DMS114 treated with DMSO at 0.1 percent for 48 hours (cell line): ENCODE results near the gene GAGE12J.
"Not testable (repeated sequence)": the region's sequence is repeated elsewhere in the genome, so short reads cannot be mapped to it uniquely, and the experiment has no call there.

Experiments used
- DNase-seq: peaks from one replicate; lab custom pipeline; 2025; ENCODE audit not compliant: unreplicated experiment; lab: John Stamatoyannopoulos, UW

Gene GAGE12J

GRCh38 chrX:49309401-49309981 is 12.3 kb upstream of the GAGE12J start:
- DNase-seq = no peak

GRCh38 chrX:49310371-49310770 is 11.5 kb upstream of the GAGE12J start:
- no peak for DNase-seq

GRCh38 chrX:49312176-49312575 is 9.7 kb upstream of the GAGE12J start:
- DNase-seq = no peak

- no peak for DNase-seq
Observed at GRCh38 chrX:49316085-49316484, 5.8 kb upstream of the GAGE12J start.

- not testable (repeated sequence) for DNase-seq
Observed at GRCh38 chrX:49322266-49322665, 429 bp downstream of the GAGE12J start.

GRCh38 chrX:49323735-49324134 is 1.9 kb downstream of the GAGE12J start:
- DNase-seq = not testable (repeated sequence)

GRCh38 chrX:49330421-49330820 is 8.6 kb downstream of the GAGE12J start:
- not testable (repeated sequence) for DNase-seq

GRCh38 chrX:49331282-49331681 is 9.4 kb downstream of the GAGE12J start, which contains the start of gene GAGE13:
Gene GAGE13, plus strand, starts transcription at chrX:49331582. Its CDS starts 1,156 bp downstream, at chrX:49332738.
- DNase-seq = not testable (repeated sequence)

- DNase-seq = not testable (repeated sequence)
Observed at GRCh38 chrX:49331841-49332240, 10.0 kb downstream of the GAGE12J start.

- not testable (repeated sequence) for DNase-seq
Observed at GRCh38 chrX:49341449-49341848, 19.6 kb downstream of the GAGE12J start.

- DNase-seq = not testable (repeated sequence)
Observed at GRCh38 chrX:49344496-49345175, 22.8 kb downstream of the GAGE12J start.

GRCh38 chrX:49345402-49345801 is 23.6 kb downstream of the GAGE12J start:
- not testable (repeated sequence) for DNase-seq

GRCh38 chrX:49346150-49346549 is 24.3 kb downstream of the GAGE12J start:
- DNase-seq = not testable (repeated sequence)
